SU-DHL-6 (cell line): ENCODE measurements around the gene RNFT2.

Source experiments
- EZH2phosphoT487 ChIP-seq: fragments of 200-600 bp; sonication (generic), shearing (Covaris generic); conservative IDR thresholded peaks from 2 replicates; pipeline ENCODE4 v1.6.1; 2018; ENCODE audit warnings: mild to moderate bottlenecking, antibody characterized with exemption, low read length, moderate library complexity, mixed read lengths
- TF ChIP-seq, protein P1 (sequence below): fragments of 200-600 bp; sonication (generic); IDR thresholded peaks from one replicate; pipeline ENCODE4 v1.5.1; 2017; ENCODE audit warnings: antibody characterized with exemption, mild to moderate bottlenecking, low read length, moderate library complexity; ENCODE audit not compliant: insufficient read depth, poor library complexity, severe bottlenecking

DNA sequence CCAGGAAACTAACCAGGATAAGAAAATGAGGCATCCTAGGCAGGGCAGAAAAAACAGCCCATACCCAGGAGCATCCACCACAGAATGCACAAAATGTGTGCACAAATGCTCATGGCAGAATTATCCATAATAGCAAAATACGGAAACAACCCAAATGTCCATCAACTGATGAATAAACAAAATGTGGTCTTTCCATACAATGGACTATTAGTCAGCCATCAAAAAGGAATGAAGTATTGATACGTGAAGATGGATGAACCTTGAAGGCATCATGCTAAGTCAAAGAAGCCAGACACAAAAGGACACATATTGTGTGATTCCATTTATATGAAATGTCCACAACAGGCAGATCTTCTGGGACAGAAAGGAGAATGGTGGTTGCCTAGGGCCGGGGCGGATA, 124.1 kb downstream of the RNFT2 start:
- TF ChIP-seq, protein P1, sequence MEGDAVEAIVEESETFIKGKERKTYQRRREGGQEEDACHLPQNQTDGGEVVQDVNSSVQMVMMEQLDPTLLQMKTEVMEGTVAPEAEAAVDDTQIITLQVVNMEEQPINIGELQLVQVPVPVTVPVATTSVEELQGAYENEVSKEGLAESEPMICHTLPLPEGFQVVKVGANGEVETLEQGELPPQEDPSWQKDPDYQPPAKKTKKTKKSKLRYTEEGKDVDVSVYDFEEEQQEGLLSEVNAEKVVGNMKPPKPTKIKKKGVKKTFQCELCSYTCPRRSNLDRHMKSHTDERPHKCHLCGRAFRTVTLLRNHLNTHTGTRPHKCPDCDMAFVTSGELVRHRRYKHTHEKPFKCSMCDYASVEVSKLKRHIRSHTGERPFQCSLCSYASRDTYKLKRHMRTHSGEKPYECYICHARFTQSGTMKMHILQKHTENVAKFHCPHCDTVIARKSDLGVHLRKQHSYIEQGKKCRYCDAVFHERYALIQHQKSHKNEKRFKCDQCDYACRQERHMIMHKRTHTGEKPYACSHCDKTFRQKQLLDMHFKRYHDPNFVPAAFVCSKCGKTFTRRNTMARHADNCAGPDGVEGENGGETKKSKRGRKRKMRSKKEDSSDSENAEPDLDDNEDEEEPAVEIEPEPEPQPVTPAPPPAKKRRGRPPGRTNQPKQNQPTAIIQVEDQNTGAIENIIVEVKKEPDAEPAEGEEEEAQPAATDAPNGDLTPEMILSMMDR, result no peak
- no peak for TF ChIP-seq EZH2phosphoT487
